Measurements from ENCODE around the gene CCDC175.

Gene CCDC175

GRCh38 chr14:59600211-59600945 is 23.8 kb upstream of the CCDC175 start:
- no peak overlapping the region for H3K4me3 ChIP-seq (ENCODE audit: insufficient read depth in 1 of 2, low read depth in 1 of 2, low read length in 2 of 2)
- no peak overlapping the region for H4K91ac ChIP-seq (ENCODE audit: low read length)
- H2BK12ac ChIP-seq (ENCODE audit: low read length in 2 of 2) = no peak overlapping the region
- H2BK120ac ChIP-seq (ENCODE audit: low read depth, low read length) = no peak overlapping the region
- no peak overlapping the region for H3K4ac ChIP-seq (ENCODE audit: low read depth in 1 of 2, low read length in 2 of 2)
- no peaks in the 10 kb centered on the region for H3K79me1 ChIP-seq (replicated peaks; ENCODE audit: low read length, poor library complexity, severe bottlenecking)
- H3K18ac ChIP-seq (ENCODE audit: low read depth in 1 of 2, low read length in 2 of 2) = no peak overlapping the region
- H3K9ac ChIP-seq (ENCODE audit: low read length) = no peak overlapping the region
- no peak overlapping the region for H2AFZ ChIP-seq (ENCODE audit: low read depth, low read length)
- H4K8ac ChIP-seq (ENCODE audit: low read length) = no peak overlapping the region
- DNase-seq = no peak
- H3K14ac ChIP-seq (ENCODE audit: low read length in 2 of 2) = no peak overlapping the region
- H3K4me2 ChIP-seq (ENCODE audit: low read length, poor library complexity, severe bottlenecking) = no peak overlapping the region
- no peaks in the 10 kb centered on the region for H3K4me1 ChIP-seq (ENCODE audit: control insufficient read depth, insufficient read depth, low read depth, low read length)
- no peak overlapping the region for H3K23ac ChIP-seq (ENCODE audit: low read length in 2 of 2)
- no peak overlapping the region for H2BK15ac ChIP-seq (ENCODE audit: low read depth, poor library complexity, severe bottlenecking)
- H2AK5ac ChIP-seq (ENCODE audit: low read length, severe bottlenecking) = no peak overlapping the region
- no peak overlapping the region for H2BK5ac ChIP-seq (ENCODE audit: low read depth, low read length, poor library complexity, severe bottlenecking)
- peaks cover 0 to 12% of the 10 kb centered on the region in 2 experiments for H3K27me3 ChIP-seq (ENCODE audit: control insufficient read depth in 1 of 2, insufficient read depth in 1 of 2, low read length in 2 of 2)
- no peak overlapping the region for H3K27ac ChIP-seq (ENCODE audit: low read length, poor library complexity, severe bottlenecking)
- WGBS = no CpG with 5 or more reads among the region's 2 CpGs
- H3K9me3 ChIP-seq (ENCODE audit: control insufficient read depth, low read length) = no peaks in the 10 kb centered on the region
- no peaks in the 10 kb centered on the region for H3K36me3 ChIP-seq (ENCODE audit: control insufficient read depth in 1 of 2, insufficient read depth in 2 of 2, low read depth in 1 of 2, low read length in 2 of 2)

GRCh38 chr14:59595071-59595470 is 18.5 kb upstream of the CCDC175 start:
- Histone ChIP-seq H3K27me3 (ENCODE audit: control insufficient read depth in 1 of 2, insufficient read depth in 1 of 2, low read length in 2 of 2) (peaks cover 0 to 12% of the 10 kb centered on the region in 2 experiments), H2AK5ac (ENCODE audit: low read length, severe bottlenecking) (no peak overlapping the region), H2BK15ac (ENCODE audit: low read depth, poor library complexity, severe bottlenecking) (no peak overlapping the region), H3K36me3 (ENCODE audit: control insufficient read depth in 1 of 2, insufficient read depth in 2 of 2, low read depth in 1 of 2, low read length in 2 of 2) (no peaks in the 10 kb centered on the region), H3K27ac (ENCODE audit: low read length, poor library complexity, severe bottlenecking) (no peak overlapping the region), H3K4me3 (ENCODE audit: insufficient read depth in 1 of 2, low read depth in 1 of 2, low read length in 2 of 2) (no peak overlapping the region), H2BK120ac (ENCODE audit: low read depth, low read length) (no peak overlapping the region), H3K4ac (ENCODE audit: low read depth in 1 of 2, low read length in 2 of 2) (no peak overlapping the region), H3K14ac (ENCODE audit: low read length in 2 of 2) (no peak overlapping the region), H2BK5ac (ENCODE audit: low read depth, low read length, poor library complexity, severe bottlenecking) (no peak overlapping the region), H3K9me3 (ENCODE audit: control insufficient read depth, low read length) (peaks cover 2% of the 10 kb centered on the region), H2AFZ (ENCODE audit: low read depth, low read length) (no peak overlapping the region), H4K91ac (ENCODE audit: low read length) (no peak overlapping the region), H3K4me1 (ENCODE audit: control insufficient read depth, insufficient read depth, low read depth, low read length) (no peaks in the 10 kb centered on the region), H3K4me2 (ENCODE audit: low read length, poor library complexity, severe bottlenecking) (no peak overlapping the region), H3K79me1 (replicated peaks; ENCODE audit: low read length, poor library complexity, severe bottlenecking) (no peaks in the 10 kb centered on the region), H3K18ac (ENCODE audit: low read depth in 1 of 2, low read length in 2 of 2) (no peak overlapping the region), H3K9ac (ENCODE audit: low read length) (no peak overlapping the region), H2BK12ac (ENCODE audit: low read length in 2 of 2) (no peak overlapping the region), H3K23ac (ENCODE audit: low read length in 2 of 2) (no peak overlapping the region), H4K8ac (ENCODE audit: low read length) (no peak overlapping the region)
- DNase-seq = no peak
- WGBS = 92% methylated on average over 5 of the region's 6 CpGs

- H3K14ac ChIP-seq (ENCODE audit: low read length in 2 of 2) = no peak overlapping the region
These were observed 15.2 kb upstream of the CCDC175 start for GRCh38 chr14:59591641-59592370.

GRCh38 chr14:59588101-59588500 is 11.5 kb upstream of the CCDC175 start:
- H3K4me3 ChIP-seq (ENCODE audit: insufficient read depth in 1 of 2, low read depth in 1 of 2, low read length in 2 of 2) = no peak overlapping the region

More at GRCh38 chr14:59591641-59592370, 15.2 kb upstream of the CCDC175 start:
- no peak overlapping the region for H4K91ac ChIP-seq (ENCODE audit: low read length)
- no peak overlapping the region for H3K9ac ChIP-seq (ENCODE audit: low read length)
- H2AFZ ChIP-seq (ENCODE audit: low read depth, low read length) = no peak overlapping the region
- H3K27me3 ChIP-seq (ENCODE audit: control insufficient read depth in 1 of 2, insufficient read depth in 1 of 2, low read length in 2 of 2) = no peaks in the 10 kb centered on the region
- H4K8ac ChIP-seq (ENCODE audit: low read length) = no peak overlapping the region
- WGBS = 83% methylated on average over 4 of the region's 5 CpGs
- no peaks in the 10 kb centered on the region for H3K79me1 ChIP-seq (replicated peaks; ENCODE audit: low read length, poor library complexity, severe bottlenecking)
- no peak overlapping the region for H2BK120ac ChIP-seq (ENCODE audit: low read depth, low read length)
- H3K27ac ChIP-seq (ENCODE audit: low read length, poor library complexity, severe bottlenecking) = no peak overlapping the region
- H2BK5ac ChIP-seq (ENCODE audit: low read depth, low read length, poor library complexity, severe bottlenecking) = no peak overlapping the region
- no peak overlapping the region for H2BK12ac ChIP-seq (ENCODE audit: low read length in 2 of 2)
- no peak overlapping the region for H3K18ac ChIP-seq (ENCODE audit: low read depth in 1 of 2, low read length in 2 of 2)
- no peak overlapping the region for H3K4me2 ChIP-seq (ENCODE audit: low read length, poor library complexity, severe bottlenecking)
- DNase-seq = no peak
- H2AK5ac ChIP-seq (ENCODE audit: low read length, severe bottlenecking) = no peak overlapping the region
- peaks cover 2% of the 10 kb centered on the region for H3K9me3 ChIP-seq (ENCODE audit: control insufficient read depth, low read length)
- no peak overlapping the region for H3K4ac ChIP-seq (ENCODE audit: low read depth in 1 of 2, low read length in 2 of 2)
- no peak overlapping the region for H2BK15ac ChIP-seq (ENCODE audit: low read depth, poor library complexity, severe bottlenecking)
- no peak overlapping the region for H3K23ac ChIP-seq (ENCODE audit: low read length in 2 of 2)
- H3K4me3 ChIP-seq (ENCODE audit: insufficient read depth in 1 of 2, low read depth in 1 of 2, low read length in 2 of 2) = no peak overlapping the region
- H3K4me1 ChIP-seq (ENCODE audit: control insufficient read depth, insufficient read depth, low read depth, low read length) = no peaks in the 10 kb centered on the region
- H3K36me3 ChIP-seq (ENCODE audit: control insufficient read depth in 1 of 2, insufficient read depth in 2 of 2, low read depth in 1 of 2, low read length in 2 of 2) = no peaks in the 10 kb centered on the region

More at GRCh38 chr14:59588101-59588500, 11.5 kb upstream of the CCDC175 start:
- no peak overlapping the region for H2BK5ac ChIP-seq (ENCODE audit: low read depth, low read length, poor library complexity, severe bottlenecking)
- H3K4me2 ChIP-seq (ENCODE audit: low read length, poor library complexity, severe bottlenecking) = no peak overlapping the region
- no peak overlapping the region for H4K91ac ChIP-seq (ENCODE audit: low read length)
- H2BK15ac ChIP-seq (ENCODE audit: low read depth, poor library complexity, severe bottlenecking) = no peak overlapping the region
- H2AK5ac ChIP-seq (ENCODE audit: low read length, severe bottlenecking) = no peak overlapping the region
- no peaks in the 10 kb centered on the region for H3K27me3 ChIP-seq (ENCODE audit: control insufficient read depth in 1 of 2, insufficient read depth in 1 of 2, low read length in 2 of 2)
- H3K27ac ChIP-seq (ENCODE audit: low read length, poor library complexity, severe bottlenecking) = no peak overlapping the region
- no peak overlapping the region for H2BK12ac ChIP-seq (ENCODE audit: low read length in 2 of 2)
- no peak overlapping the region for H3K14ac ChIP-seq (ENCODE audit: low read length in 2 of 2)
- 95% methylated on average over 2 of the region's 3 CpGs for WGBS
- H3K4ac ChIP-seq (ENCODE audit: low read depth in 1 of 2, low read length in 2 of 2) = no peak overlapping the region
- peaks cover 2% of the 10 kb centered on the region for H3K9me3 ChIP-seq (ENCODE audit: control insufficient read depth, low read length)
- no peak overlapping the region for H2AFZ ChIP-seq (ENCODE audit: low read depth, low read length)
- H3K4me1 ChIP-seq (ENCODE audit: control insufficient read depth, insufficient read depth, low read depth, low read length) = no peaks in the 10 kb centered on the region
- H3K36me3 ChIP-seq (ENCODE audit: control insufficient read depth in 1 of 2, insufficient read depth in 2 of 2, low read depth in 1 of 2, low read length in 2 of 2) = no peaks in the 10 kb centered on the region
- DNase-seq = no peak
- no peak overlapping the region for H3K23ac ChIP-seq (ENCODE audit: low read length in 2 of 2)
- no peak overlapping the region for H2BK120ac ChIP-seq (ENCODE audit: low read depth, low read length)
- no peak overlapping the region for H3K9ac ChIP-seq (ENCODE audit: low read length)
- no peaks in the 10 kb centered on the region for H3K79me1 ChIP-seq (replicated peaks; ENCODE audit: low read length, poor library complexity, severe bottlenecking)
- no peak overlapping the region for H3K18ac ChIP-seq (ENCODE audit: low read depth in 1 of 2, low read length in 2 of 2)
- no peak overlapping the region for H4K8ac ChIP-seq (ENCODE audit: low read length)
